H1 (cell line): ENCODE measurements around the gene NT5DC3.

Experiments used
- ATF2 ChIP-seq: IDR thresholded peaks from 2 replicates; pipeline ENCODE4 v1.6.1; 2012; ENCODE audit warnings: low read length, inconsistent platforms
- CTCF ChIP-seq, 3 experiments: IDR thresholded peaks; 1 replicate in 2 of 3; 2 replicates in 1 of 3; pipeline versions ENCODE4 v1.5.1 to v1.6.1; 2011; ENCODE audit warnings: low read length in 3 of 3, mild to moderate bottlenecking in 3 of 3, inconsistent platforms in 2 of 3, low read depth in 1 of 3, moderate library complexity in 1 of 3; ENCODE audit not compliant: insufficient read depth in 1 of 3; ENCODE audit errors: control extremely low read depth in 1 of 3
- EGR1 ChIP-seq: IDR thresholded peaks from 2 replicates; pipeline ENCODE4 v1.6.1; 2011; ENCODE audit warnings: low read depth, low read length, borderline replicate concordance
- EP300 ChIP-seq, 2 experiments: IDR thresholded peaks; 1 replicate in 1 of 2; 2 replicates in 1 of 2; pipeline ENCODE4 v1.6.1; 2011 to 2012; ENCODE audit warnings: low read depth in 2 of 2, low read length in 2 of 2, mild to moderate bottlenecking in 2 of 2, borderline replicate concordance in 1 of 2, inconsistent platforms in 1 of 2, moderate library complexity in 1 of 2
- EZH2 ChIP-seq: fragments of 200-600 bp; sonication (generic); IDR thresholded peaks from 2 replicates; pipeline ENCODE4 v1.7.1; 2012; ENCODE audit warnings: low read depth, mild to moderate bottlenecking, moderate library complexity, low read length, inconsistent platforms; ENCODE audit not compliant: severe bottlenecking
- HDAC2 ChIP-seq, 2 experiments: fragments of 300-600 bp in 1 of 2; sonication (generic) in 1 of 2; IDR thresholded peaks; 2 replicates each; pipeline ENCODE4 v1.6.1; 2011 to 2012; ENCODE audit warnings: low read depth in 2 of 2, low read length in 2 of 2, mild to moderate bottlenecking in 2 of 2, moderate library complexity in 2 of 2, borderline replicate concordance in 1 of 2, inconsistent platforms in 1 of 2
- JUND ChIP-seq: IDR thresholded peaks from 2 replicates; pipeline ENCODE4 v1.6.1; 2011; ENCODE audit warnings: mild to moderate bottlenecking, improper control_type of control experiment, low read length
- KDM1A ChIP-seq: fragments of 200-600, 300-600 bp; sonication (generic); IDR thresholded peaks from 2 replicates; pipeline ENCODE4 v1.7.1; 2016; ENCODE audit warnings: mild to moderate bottlenecking, low read length, borderline replicate concordance
- MAX ChIP-seq: IDR thresholded peaks from 2 replicates; pipeline ENCODE4 v1.6.1; 2012; ENCODE audit warnings: inconsistent platforms
- NANOG ChIP-seq: IDR thresholded peaks from 2 replicates; pipeline ENCODE4 v1.6.1; 2011; ENCODE audit warnings: low read length, low read depth, mild to moderate bottlenecking, inconsistent platforms; ENCODE audit not compliant: insufficient read depth, poor library complexity, severe bottlenecking
- POLR2A ChIP-seq, 2 experiments: IDR thresholded peaks; 1 replicate in 1 of 2; 2 replicates in 1 of 2; pipeline ENCODE4 v1.6.1; 2011; ENCODE audit warnings: low read depth in 2 of 2, low read length in 2 of 2, mild to moderate bottlenecking in 2 of 2; ENCODE audit errors: control extremely low read depth in 1 of 2
- SRF ChIP-seq: IDR thresholded peaks from 2 replicates; pipeline ENCODE4 v1.6.1; 2011; ENCODE audit warnings: mild to moderate bottlenecking, low read depth, low read length, moderate library complexity
- USF2 ChIP-seq: IDR thresholded peaks from 2 replicates; pipeline ENCODE4 v1.6.1; 2011; ENCODE audit warnings: low read length, improper control_type of control experiment

GRCh38 chr12:103801709-103802585 is 39.1 kb downstream of the NT5DC3 start:
- TF ChIP-seq EGR1, result no peak
- TF ChIP-seq CTCF (IDR thresholded peaks at IDR 0.05; ENCODE audit: control extremely low read depth in 1 of 3, insufficient read depth in 1 of 3, low read depth in 1 of 3, low read length in 3 of 3), result no peak
- no peak for TF ChIP-seq EZH2
- TF ChIP-seq SRF, result no peak
- no peak for TF ChIP-seq EP300 (IDR thresholded peaks at IDR 0.05; ENCODE audit: borderline replicate concordance in 1 of 2, low read depth in 2 of 2, low read length in 2 of 2)
- TF ChIP-seq ATF2, result no peak
- TF ChIP-seq JUND, result no peak
- no peak for TF ChIP-seq NANOG
- TF ChIP-seq MAX, result no peak
- TF ChIP-seq POLR2A (IDR thresholded peaks at IDR 0.05; ENCODE audit: control extremely low read depth in 1 of 2, low read depth in 2 of 2, low read length in 2 of 2), result no peak
- TF ChIP-seq USF2, result no peak
- no peak for TF ChIP-seq KDM1A
- TF ChIP-seq HDAC2 (IDR thresholded peaks at IDR 0.05; ENCODE audit: borderline replicate concordance in 1 of 2, low read depth in 2 of 2, low read length in 2 of 2), result no peak
